HCT116 (cell line): Measurements from ENCODE around the gene POTEJ.
"Not testable (repeated sequence)": the region's sequence is repeated elsewhere in the genome, so short reads cannot be mapped to it uniquely, and the experiment has no call there.

Source experiments
- ATF3 ChIP-seq: IDR thresholded peaks from 2 replicates; pipeline ENCODE4 v1.6.1; 2012
- CTCF ChIP-seq, 3 experiments: fragments of 200-600 bp in 1 of 3; sonication (generic) in 1 of 3; IDR thresholded peaks in 2 of 3; conservative IDR thresholded peaks in 1 of 3; 2 replicates each; pipeline ENCODE4 v1.5.1; 2012 to 2017; ENCODE audit warnings: low read depth in 2 of 3, low read length in 2 of 3, antibody characterized with exemption in 1 of 3, borderline replicate concordance in 1 of 3, control low read depth in 1 of 3, mild to moderate bottlenecking in 1 of 3, mixed read lengths in 1 of 3, mixed run types in 1 of 3, moderate library complexity in 1 of 3; ENCODE audit not compliant: insufficient read depth in 1 of 3
- EZH2 ChIP-seq: fragments of 200-600 bp; sonication (generic); IDR thresholded peaks from 2 replicates; pipeline ENCODE4 v1.6.1; 2017; ENCODE audit warnings: antibody characterized with exemption, mixed run types
- JUND ChIP-seq: IDR thresholded peaks from 2 replicates; pipeline ENCODE4 v1.6.1; 2012
- POLR2A ChIP-seq: IDR thresholded peaks from 2 replicates; pipeline ENCODE4 v1.7.0; 2011; ENCODE audit warnings: borderline replicate concordance; ENCODE audit not compliant: insufficient read depth, insufficient read length; ENCODE audit errors: extremely low read depth
- ZBTB33 ChIP-seq: IDR thresholded peaks from 2 replicates; pipeline ENCODE4 v1.6.1; 2011; ENCODE audit warnings: mild to moderate bottlenecking, low read length, moderate library complexity; ENCODE audit not compliant: insufficient replicate concordance; ENCODE audit errors: extremely low read depth

GRCh38 chr2:130577559-130577958 lies 33.7 kb upstream of the POTEJ start:
- not testable (repeated sequence) for TF ChIP-seq EZH2; POLR2A; CTCF (IDR thresholded peaks at IDR 0.05 in 2 of 3, conservative IDR thresholded peaks at IDR 0.05 in 1 of 3; ENCODE audit: borderline replicate concordance in 1 of 3, insufficient read depth in 1 of 3, low read depth in 2 of 3, low read length in 2 of 3); JUND; ATF3; ZBTB33
